A673 (cell line): Measurements from ENCODE around the gene AUNIP.

ENCODE experiments used
- EZH2 ChIP-seq: fragments of 200-600 bp; sonication (generic); IDR thresholded peaks from 2 replicates; pipeline ENCODE4 v1.6.1; 2017; ENCODE audit warnings: borderline replicate concordance, low read depth, mild to moderate bottlenecking, mixed read lengths, antibody characterized with exemption, low read length; ENCODE audit not compliant: poor library complexity, severe bottlenecking
- TF ChIP-seq, protein P1 (sequence below): fragments of 300-800, 200-600 bp; sonication (generic); conservative IDR thresholded peaks from 2 replicates; pipeline ENCODE4 v1.5.1; 2017; ENCODE audit warnings: low read depth, mild to moderate bottlenecking, antibody characterized with exemption, low read length, moderate library complexity, mixed read lengths

- TF ChIP-seq, protein P1, sequence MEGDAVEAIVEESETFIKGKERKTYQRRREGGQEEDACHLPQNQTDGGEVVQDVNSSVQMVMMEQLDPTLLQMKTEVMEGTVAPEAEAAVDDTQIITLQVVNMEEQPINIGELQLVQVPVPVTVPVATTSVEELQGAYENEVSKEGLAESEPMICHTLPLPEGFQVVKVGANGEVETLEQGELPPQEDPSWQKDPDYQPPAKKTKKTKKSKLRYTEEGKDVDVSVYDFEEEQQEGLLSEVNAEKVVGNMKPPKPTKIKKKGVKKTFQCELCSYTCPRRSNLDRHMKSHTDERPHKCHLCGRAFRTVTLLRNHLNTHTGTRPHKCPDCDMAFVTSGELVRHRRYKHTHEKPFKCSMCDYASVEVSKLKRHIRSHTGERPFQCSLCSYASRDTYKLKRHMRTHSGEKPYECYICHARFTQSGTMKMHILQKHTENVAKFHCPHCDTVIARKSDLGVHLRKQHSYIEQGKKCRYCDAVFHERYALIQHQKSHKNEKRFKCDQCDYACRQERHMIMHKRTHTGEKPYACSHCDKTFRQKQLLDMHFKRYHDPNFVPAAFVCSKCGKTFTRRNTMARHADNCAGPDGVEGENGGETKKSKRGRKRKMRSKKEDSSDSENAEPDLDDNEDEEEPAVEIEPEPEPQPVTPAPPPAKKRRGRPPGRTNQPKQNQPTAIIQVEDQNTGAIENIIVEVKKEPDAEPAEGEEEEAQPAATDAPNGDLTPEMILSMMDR: no peak
- no peak for TF ChIP-seq EZH2
Measured at GRCh38 chr1:25819491-25820246, 39.6 kb downstream of the AUNIP start, which contains the start of gene MTFR1L.
